B cell (primary cell): ENCODE data around the gene APH1B. TPM values are rescaled to one million over a fixed set of nuclear protein-coding genes. Genes with fewer than 3 reads are reported as not detected.

ENCODE experiments used
- ATAC-seq: fragments of 200-7000 bp; cut with Tn5 transposase; one replicate; pipeline ENCODE4 v1.10.0; 2021; ENCODE audit warnings: low read depth, mild to moderate bottlenecking, moderate number of reproducible peaks, moderate library complexity
- CTCF ChIA-PET: fragments of 350-600 bp; sonication (Branson Sonifier 250); formaldehyde crosslinking; loops from one replicate; lab custom pipeline; 2021; ENCODE audit warnings: antibody characterized with exemption, inconsistent platforms; lab: Charles Lee
- POLR2A ChIA-PET: fragments of 350-600 bp; sonication (Branson Sonifier 250); formaldehyde crosslinking; loops from one replicate; lab custom pipeline; 2021; ENCODE audit warnings: antibody characterized with exemption; lab: Charles Lee
- DNase-seq: peaks from one replicate; pipeline ENCODE4 v3.0.0; 2013
- H2AFZ ChIP-seq: 2 replicates; pipeline ENCODE4 v1.6.1; 2012; ENCODE audit warnings: mild to moderate bottlenecking, low read depth, low read length; ENCODE audit not compliant: insufficient read depth, poor library complexity, severe bottlenecking
- H3K27ac ChIP-seq, 2 donors: 1 replicate in 1 of 2; 2 replicates in 1 of 2; pipeline ENCODE4 v1.5.1; 2012 to 2013; ENCODE audit warnings: low read length in 2 of 2, mild to moderate bottlenecking in 2 of 2, moderate library complexity in 1 of 2
- H3K27me3 ChIP-seq, 4 experiments: fragments of 200-600 bp in 1 of 4; sonication (generic) in 1 of 4; replicated peaks in 1 of 4; 1 replicate in 2 of 4; 2 replicates in 2 of 4; pipeline versions ENCODE4 v1.6.1 to v1.7.0; 2013 to 2016; ENCODE audit warnings: low read length in 3 of 4, mild to moderate bottlenecking in 2 of 4, mixed read lengths in 1 of 4, moderate library complexity in 1 of 4; ENCODE audit not compliant: insufficient read depth in 4 of 4, control insufficient read depth in 3 of 4; ENCODE audit errors: control extremely low read depth in 1 of 4
- H3K36me3 ChIP-seq, 2 experiments: replicated peaks in 1 of 2; 1 replicate in 1 of 2; 2 replicates in 1 of 2; pipeline versions ENCODE4 v1.6.1 to v1.7.1; 2013; ENCODE audit warnings: low read length in 1 of 2; ENCODE audit not compliant: insufficient read depth in 2 of 2, control insufficient read depth in 1 of 2; ENCODE audit errors: control extremely low read depth in 1 of 2, extremely low read depth in 1 of 2
- H3K4me1 ChIP-seq, 2 donors: fragments of 200-600 bp in 1 of 2; sonication (generic) in 1 of 2; 1 replicate in 1 of 2; 2 replicates in 1 of 2; pipeline versions ENCODE4 v1.5.1 to v1.6.1; 2013 to 2017; ENCODE audit warnings: low read length in 2 of 2; ENCODE audit not compliant: control insufficient read depth in 2 of 2, insufficient read depth in 2 of 2
- H3K4me2 ChIP-seq: replicated peaks from 2 replicates; pipeline ENCODE3; 2012; ENCODE audit warnings: mild to moderate bottlenecking, low read depth, low read length; ENCODE audit not compliant: poor library complexity, severe bottlenecking
- H3K4me3 ChIP-seq, 5 experiments: fragments of 200-600 bp in 1 of 5; sonication (generic) in 1 of 5; 1 replicate in 3 of 5; 2 replicates in 2 of 5; pipeline versions ENCODE4 v1.5.1 to v1.7.0; 2011 to 2016; ENCODE audit warnings: low read length in 4 of 5, mild to moderate bottlenecking in 4 of 5, low read depth in 2 of 5, control low read depth in 1 of 5, moderate library complexity in 1 of 5; ENCODE audit not compliant: insufficient read depth in 1 of 5; ENCODE audit errors: control extremely low read depth in 1 of 5, extremely low read depth in 1 of 5
- H3K79me2 ChIP-seq: fragments of 200-600 bp; sonication (generic); one replicate; pipeline ENCODE4 v1.6.0; 2016; ENCODE audit warnings: low read length; ENCODE audit not compliant: control insufficient read depth, insufficient read depth
- H3K9ac ChIP-seq: fragments of 200-600 bp; sonication (generic); 2 replicates; pipeline ENCODE4 v1.6.1; 2017; ENCODE audit warnings: mild to moderate bottlenecking, low read length, moderate library complexity
- H3K9me3 ChIP-seq, 3 donors: one replicate each; pipeline versions ENCODE4 v1.6.1 to v1.7.1; 2013; ENCODE audit warnings: low read length in 2 of 3; ENCODE audit not compliant: control insufficient read depth in 2 of 3, insufficient read depth in 1 of 3; ENCODE audit errors: control extremely low read depth in 1 of 3
- H4K20me1 ChIP-seq: 2 replicates; pipeline ENCODE4 v1.6.0; 2012; ENCODE audit warnings: mild to moderate bottlenecking, low read length; ENCODE audit not compliant: insufficient read depth, control insufficient read depth, poor library complexity, severe bottlenecking
- H3K27ac Mint-ChIP-seq: one replicate; pipeline ENCODE4 v1.8.0; 2021; ENCODE audit warnings: mixed read lengths
- H3K27me3 Mint-ChIP-seq: one replicate; pipeline ENCODE4 v1.8.0; 2021; ENCODE audit warnings: mixed read lengths
- H3K4me1 Mint-ChIP-seq: one replicate; pipeline ENCODE4 v1.8.0; 2021; ENCODE audit warnings: mixed read lengths
- H3K4me3 Mint-ChIP-seq: one replicate; pipeline ENCODE4 v1.8.0; 2021; ENCODE audit warnings: mixed read lengths
- H3K9me3 Mint-ChIP-seq: one replicate; pipeline ENCODE4 v1.8.0; 2022; ENCODE audit warnings: mixed read lengths; ENCODE audit not compliant: insufficient read depth
- CTCF ChIP-seq: fragments of 200-600 bp; IDR thresholded peaks from one replicate; pipeline ENCODE4 v1.8.0; 2022; ENCODE audit warnings: antibody characterized with exemption, mild to moderate bottlenecking
- EZH2 ChIP-seq: IDR thresholded peaks from 2 replicates; pipeline ENCODE4 v1.6.1; 2012; ENCODE audit warnings: borderline replicate concordance, low read depth, mild to moderate bottlenecking, moderate library complexity, low read length; ENCODE audit not compliant: insufficient read depth, poor library complexity, severe bottlenecking
- WGBS: methylation state at CpG from one replicate; pipeline ENCODE4 v1.1.5; 2013; ENCODE audit warnings: missing lambda C conversion rate; ENCODE audit not compliant: insufficient coverage; 5-methylcytosine and 5-hydroxymethylcytosine counted together
- intact Hi-C: fragments of 100-400 bp; cut with micrococcal nuclease; formaldehyde crosslinking; loops from one replicate; pipeline ENCODE4 v1.10.0; 2022
- polyA plus RNA-seq: library from polyadenylated mRNA; depleted of rRNA; stranded (reverse); fragments of >200 nt; gene quantifications from 2 replicates; pipeline ENCODE4 v1.2.3, GENCODE V29; 2012
- total RNA-seq, 2 donors: library from RNA; stranded (reverse); fragments of 120-200 nt in 1 of 2; gene quantifications; 1 replicate in 1 of 2; 2 replicates in 1 of 2; pipeline versions ENCODE4 v1.2.3 to v1.2.4, GENCODE V29; 2013 to 2022

The APH1B gene
- total and polyA plus RNA-seq, 2 donors (not counting 1 experiment from before 2014, with no cell fraction given) = 7.6 to 45.2 TPM

GRCh38 chr15:63306492-63307073, 29.2 kb downstream of the APH1B start:
- H3K4me2 ChIP-seq = no peak overlapping the region
- POLR2A ChIA-PET = no interaction called here
- H3K4me1 Mint-ChIP-seq = no peaks in the 10 kb centered on the region
- H3K4me3 ChIP-seq = no peak overlapping the region
- H3K9me3 Mint-ChIP-seq = no peaks in the 10 kb centered on the region
- no peaks in the 10 kb centered on the region for H4K20me1 ChIP-seq
- H3K9ac ChIP-seq = no peak overlapping the region
- DNase-seq (no peak), ATAC-seq (no peak)
- H3K4me3 Mint-ChIP-seq = no peak overlapping the region
- CTCF ChIA-PET = no interaction called here
- no peaks in the 10 kb centered on the region for H3K4me1 ChIP-seq
- intact Hi-C loops = no loop called here
- H3K36me3 ChIP-seq = peaks cover 0 to 43% of the 10 kb centered on the region in 2 experiments
- no peaks in the 10 kb centered on the region for H3K9me3 ChIP-seq
- H3K27me3 Mint-ChIP-seq = no peaks in the 10 kb centered on the region
- no peak overlapping the region for H3K27ac Mint-ChIP-seq
- no peak overlapping the region for H2AFZ ChIP-seq
- no peak overlapping the region for H3K27ac ChIP-seq
- TF ChIP-seq CTCF (no peak), EZH2 (no peak)
- no peaks in the 10 kb centered on the region for H3K79me2 ChIP-seq
- H3K27me3 ChIP-seq = no peaks in the 10 kb centered on the region
- WGBS = 94% methylated on average over 3 of the region's 5 CpGs

- no peaks in the 10 kb centered on the region for H4K20me1 ChIP-seq
- no peak overlapping the region for H3K27ac ChIP-seq
- no peak overlapping the region for H2AFZ ChIP-seq
- 83% methylated on average over 1 of the region's 4 CpGs for WGBS
- peaks cover 0 to 27% of the 10 kb centered on the region in 2 experiments for H3K36me3 ChIP-seq
- DNase-seq = no peak
- H3K27me3 ChIP-seq = no peaks in the 10 kb centered on the region
- Mint-ChIP-seq H3K9me3 (no peaks in the 10 kb centered on the region), H3K27ac (no peak overlapping the region), H3K4me3 (no peak overlapping the region), H3K27me3 (no peaks in the 10 kb centered on the region), H3K4me1 (no peaks in the 10 kb centered on the region)
- no peak for ATAC-seq
- intact Hi-C loops = no loop called here
- H3K4me1 ChIP-seq = no peaks in the 10 kb centered on the region
- no peak overlapping the region for H3K9ac ChIP-seq
- no peaks in the 10 kb centered on the region for H3K79me2 ChIP-seq
- no peak overlapping the region for H3K4me2 ChIP-seq
- POLR2A ChIA-PET = no interaction called here
- CTCF ChIA-PET = no interaction called here
- H3K9me3 ChIP-seq = no peaks in the 10 kb centered on the region
- no peak for TF ChIP-seq EZH2
- TF ChIP-seq CTCF = no peak
- no peak overlapping the region for H3K4me3 ChIP-seq
Measured at GRCh38 chr15:63308491-63308890, 31.1 kb downstream of the APH1B start.
